Stomach smooth muscle (tissue), 2 donors: ENCODE data around the gene MYZAP.

Experiments used
- H3K27ac ChIP-seq: one replicate; pipeline ENCODE4 v1.7.0; 2013; ENCODE audit warnings: mild to moderate bottlenecking, low read length, inconsistent platforms
- H3K27me3 ChIP-seq, 2 donors: one replicate each; pipeline ENCODE4 v1.7.0; 2013; ENCODE audit warnings: low read length in 2 of 2; ENCODE audit not compliant: insufficient read depth in 2 of 2, control insufficient read depth in 1 of 2
- H3K36me3 ChIP-seq, 2 donors: one replicate each; pipeline ENCODE4 v1.7.0; 2013; ENCODE audit warnings: low read length in 2 of 2; ENCODE audit not compliant: control insufficient read depth in 2 of 2, insufficient read depth in 2 of 2
- H3K4me1 ChIP-seq: one replicate; pipeline ENCODE4 v1.7.0; 2013; ENCODE audit warnings: low read length; ENCODE audit not compliant: control insufficient read depth, insufficient read depth
- H3K4me3 ChIP-seq, 2 donors: one replicate each; pipeline ENCODE4 v1.7.0; 2013; ENCODE audit warnings: low read length in 2 of 2
- H3K9ac ChIP-seq, 2 donors: one replicate each; pipeline ENCODE4 v1.7.0; 2013; ENCODE audit warnings: low read length in 2 of 2, mild to moderate bottlenecking in 1 of 2
- H3K9me3 ChIP-seq, 2 donors: one replicate each; pipeline ENCODE4 v1.7.0; 2013; ENCODE audit warnings: low read length in 2 of 2; ENCODE audit not compliant: control insufficient read depth in 2 of 2
- donor health status: healthy.
- donor health status: Pancreatic carcinoma.

MYZAP gene

DNA sequence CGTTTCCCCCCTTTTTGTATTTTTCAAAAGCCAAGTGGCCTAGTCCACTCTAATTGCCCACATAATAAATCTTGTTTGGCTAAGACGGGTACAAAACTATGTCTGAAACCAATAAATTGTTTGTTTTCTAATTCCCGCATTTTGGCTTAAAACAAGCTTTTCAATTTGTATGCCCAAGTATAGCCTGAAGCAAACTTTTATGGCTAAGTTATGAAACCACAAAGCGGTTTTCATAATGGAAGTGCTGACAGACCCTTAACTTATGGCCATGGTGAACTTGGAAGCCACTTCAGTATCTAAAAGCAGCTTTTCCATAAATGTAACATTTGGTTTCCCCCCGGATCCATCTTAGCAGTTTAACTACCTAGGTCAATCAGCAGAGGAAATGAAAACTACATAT is 84.9 kb downstream of the MYZAP start:
- Histone ChIP-seq H3K27ac (no peak overlapping the region), H3K27me3 (no peaks in the 10 kb centered on the region), H3K9ac (no peak overlapping the region), H3K4me1 (no peaks in the 10 kb centered on the region), H3K36me3 (peaks cover 0 to 4% of the 10 kb centered on the region in 2 donors), H3K9me3 (no peaks in the 10 kb centered on the region), H3K4me3 (no peak overlapping the region)

DNA sequence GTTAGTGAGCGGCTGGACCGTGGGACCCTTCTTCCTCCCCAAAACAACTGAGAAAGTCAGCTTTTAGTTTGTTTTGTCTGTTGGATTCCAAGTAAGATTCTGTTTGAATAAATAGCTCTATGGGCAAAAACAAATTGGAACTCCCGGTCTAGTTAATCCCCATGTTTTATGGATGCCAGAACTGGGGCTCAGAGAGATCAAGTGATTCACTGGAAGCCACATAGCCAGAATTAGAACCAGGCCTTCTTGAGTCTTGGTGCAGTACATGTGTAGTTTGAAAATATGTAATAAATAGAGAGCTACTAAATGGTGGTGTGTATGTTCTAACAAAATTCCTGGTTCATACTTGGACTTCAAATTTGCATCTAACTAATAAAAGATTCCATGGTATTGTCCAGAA is 85.5 kb downstream of the MYZAP start:
- H3K4me1 ChIP-seq, result no peaks in the 10 kb centered on the region
- no peak overlapping the region for H3K4me3 ChIP-seq
- H3K27ac ChIP-seq, result no peak overlapping the region
- H3K36me3 ChIP-seq, result peaks cover 0 to 4% of the 10 kb centered on the region in 2 donors
- no peaks in the 10 kb centered on the region for H3K9me3 ChIP-seq
- H3K27me3 ChIP-seq, result no peaks in the 10 kb centered on the region
- no peak overlapping the region for H3K9ac ChIP-seq

DNA sequence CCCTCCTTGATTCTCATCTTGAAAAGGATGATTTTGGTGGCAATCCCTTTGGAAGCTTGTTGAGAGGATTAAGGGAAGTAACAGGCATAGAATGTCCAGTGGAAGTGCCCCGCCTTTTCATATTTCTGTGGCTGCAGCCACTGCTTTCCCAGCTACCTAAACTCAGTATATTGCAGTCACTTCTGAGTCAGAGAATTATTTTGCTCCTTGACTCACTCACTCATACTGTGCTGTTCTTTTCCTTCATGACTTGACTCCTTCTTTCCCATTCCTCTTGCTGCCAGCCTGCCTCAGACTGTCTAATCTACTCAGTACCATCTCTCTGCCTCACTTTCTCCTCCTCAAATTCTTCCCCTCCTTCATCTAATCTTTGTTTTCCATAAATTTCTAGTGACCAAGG is 88.3 kb downstream of the MYZAP start:
- H3K9ac ChIP-seq, result no peak overlapping the region
- H3K4me1 ChIP-seq, result peaks cover 15% of the 10 kb centered on the region
- H3K9me3 ChIP-seq, result no peaks in the 10 kb centered on the region
- H3K27ac ChIP-seq, result no peak overlapping the region
- H3K27me3 ChIP-seq, result no peaks in the 10 kb centered on the region
- H3K4me3 ChIP-seq, result no peak overlapping the region
- peaks cover 0 to 4% of the 10 kb centered on the region in 2 donors for H3K36me3 ChIP-seq

DNA sequence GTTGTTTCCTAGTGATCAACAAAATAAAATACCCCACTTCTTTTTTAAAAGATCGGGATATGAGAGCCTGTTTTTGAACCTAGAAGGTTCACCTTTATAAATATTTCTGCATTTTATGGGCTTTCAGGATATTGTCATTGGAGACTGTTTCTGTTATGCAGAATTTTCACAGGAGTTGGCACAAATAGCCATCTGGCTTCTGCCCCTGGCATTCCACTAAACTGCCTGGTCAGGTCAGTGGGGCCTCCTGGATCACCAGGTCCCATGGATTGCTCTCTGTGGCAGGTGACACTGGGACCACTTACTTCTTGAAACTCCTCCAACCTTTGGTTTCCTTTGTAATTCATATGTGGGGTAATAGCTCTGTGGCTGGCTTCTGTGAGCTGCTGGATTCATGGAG is 89.3 kb downstream of the MYZAP start:
- no peak overlapping the region for H3K4me3 ChIP-seq
- H3K27ac ChIP-seq, result no peak overlapping the region
- H3K9ac ChIP-seq, result no peak overlapping the region
- H3K4me1 ChIP-seq, result peaks cover 15% of the 10 kb centered on the region
- H3K9me3 ChIP-seq, result no peaks in the 10 kb centered on the region
- H3K27me3 ChIP-seq, result no peaks in the 10 kb centered on the region
- no peaks in the 10 kb centered on the region for H3K36me3 ChIP-seq

DNA sequence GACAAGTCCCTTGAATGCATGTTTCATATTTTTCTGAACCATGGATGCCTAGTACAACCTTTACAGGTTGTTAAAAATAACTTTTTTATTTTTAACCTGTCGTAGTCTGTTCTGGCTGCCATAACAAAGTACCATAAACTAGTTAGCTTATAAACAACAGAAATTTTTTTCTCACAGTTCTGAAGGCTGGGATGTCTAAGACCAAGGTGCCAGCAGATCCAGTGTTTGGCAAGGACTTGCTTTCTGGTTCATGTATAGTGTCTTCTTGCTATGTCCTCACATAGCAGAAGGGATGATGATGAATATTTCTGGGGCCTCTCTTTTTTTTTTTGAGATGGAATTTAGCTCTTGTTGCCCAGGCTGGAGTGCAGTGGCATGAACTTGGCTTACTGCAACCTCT is 91.8 kb downstream of the MYZAP start:
- Histone ChIP-seq H3K4me1 (peaks cover 15% of the 10 kb centered on the region), H3K4me3 (no peak overlapping the region), H3K27me3 (no peaks in the 10 kb centered on the region), H3K36me3 (no peaks in the 10 kb centered on the region), H3K9ac (no peak overlapping the region), H3K27ac (no peak overlapping the region), H3K9me3 (no peaks in the 10 kb centered on the region)

DNA sequence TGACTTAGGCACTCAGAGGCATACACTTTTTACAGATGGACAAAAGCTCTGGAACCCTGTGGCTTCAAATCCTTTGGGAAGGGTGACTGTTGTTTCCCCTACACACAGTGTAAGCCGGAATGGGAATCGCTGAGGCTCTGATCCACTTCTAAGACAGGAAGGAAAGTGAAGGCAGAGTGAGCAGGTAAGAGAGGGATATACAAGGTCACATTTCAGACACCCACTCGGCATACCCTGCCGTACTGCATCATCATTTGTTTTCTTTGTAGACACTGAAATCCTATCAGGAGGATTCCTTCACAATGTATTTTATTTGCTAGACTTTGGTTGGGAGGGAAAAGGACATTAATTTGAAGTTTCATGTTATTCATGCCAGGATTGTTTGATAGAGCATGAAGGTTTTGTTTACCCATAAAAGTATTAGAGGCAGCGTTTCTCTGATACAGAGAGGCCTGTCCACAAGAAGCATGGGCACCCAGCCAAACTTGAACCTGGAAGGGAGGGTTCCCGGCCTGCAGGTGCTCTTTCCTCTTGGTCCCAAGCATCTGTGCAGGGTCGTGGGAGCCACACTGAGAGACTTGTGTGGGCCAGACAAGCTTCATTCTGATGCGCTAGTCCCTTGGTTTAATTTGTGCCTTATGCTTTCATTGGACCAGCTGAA is 92.9 kb downstream of the MYZAP start:
- H3K27ac ChIP-seq, result peak overlapping the region; percentile 8
- H3K9me3 ChIP-seq, result no peaks in the 10 kb centered on the region
- H3K36me3 ChIP-seq, result no peaks in the 10 kb centered on the region
- H3K4me1 ChIP-seq, result peaks cover 15% of the 10 kb centered on the region
- no peaks in the 10 kb centered on the region for H3K27me3 ChIP-seq
- no peak overlapping the region for H3K9ac ChIP-seq
- H3K4me3 ChIP-seq, result no peak overlapping the region

DNA sequence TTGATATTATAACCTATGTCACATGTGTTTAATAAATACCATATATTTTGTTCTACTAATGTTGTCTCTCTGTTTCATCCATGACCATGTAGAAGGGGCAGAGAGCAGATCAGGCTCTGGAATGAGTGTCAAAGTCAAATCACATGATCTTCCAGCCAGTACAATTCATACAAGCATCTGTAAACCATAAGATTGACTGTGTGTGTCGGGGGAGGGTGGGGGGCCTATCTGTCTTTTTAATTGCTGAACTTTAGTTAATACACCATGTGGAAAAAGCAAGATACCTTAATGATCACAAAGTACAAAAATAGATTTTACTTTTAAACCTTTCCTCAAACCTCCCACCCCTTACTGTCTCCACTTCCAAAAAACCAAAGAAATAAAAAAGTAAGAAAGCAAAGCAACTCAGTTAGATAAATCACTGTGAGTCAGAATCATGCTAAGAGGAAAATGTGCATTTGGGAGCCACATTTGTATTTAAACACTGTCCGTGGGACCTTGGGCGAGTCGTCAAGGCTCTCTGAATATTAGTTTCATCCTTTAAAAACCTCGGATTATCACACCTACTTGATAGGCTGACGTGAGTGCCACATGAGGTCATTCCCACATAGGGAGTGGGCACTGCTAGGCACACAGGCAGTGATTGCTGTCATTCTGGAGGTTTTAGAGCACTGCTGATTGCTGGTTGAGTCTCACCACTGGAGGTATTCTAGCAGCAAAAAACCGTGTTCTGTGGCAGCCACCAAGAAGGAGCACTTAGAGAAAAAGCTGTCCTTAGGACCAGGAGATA is 93.8 kb downstream of the MYZAP start:
- H3K4me1 ChIP-seq, result peaks cover 15% of the 10 kb centered on the region
- H3K27me3 ChIP-seq, result no peaks in the 10 kb centered on the region
- H3K27ac ChIP-seq, result peak overlapping the region; percentile 41
- H3K36me3 ChIP-seq, result no peaks in the 10 kb centered on the region
- H3K9me3 ChIP-seq, result no peaks in the 10 kb centered on the region
- no peak overlapping the region for H3K9ac ChIP-seq
- H3K4me3 ChIP-seq, result peak overlapping the region in 1 of 2 donors; percentile 22

DNA sequence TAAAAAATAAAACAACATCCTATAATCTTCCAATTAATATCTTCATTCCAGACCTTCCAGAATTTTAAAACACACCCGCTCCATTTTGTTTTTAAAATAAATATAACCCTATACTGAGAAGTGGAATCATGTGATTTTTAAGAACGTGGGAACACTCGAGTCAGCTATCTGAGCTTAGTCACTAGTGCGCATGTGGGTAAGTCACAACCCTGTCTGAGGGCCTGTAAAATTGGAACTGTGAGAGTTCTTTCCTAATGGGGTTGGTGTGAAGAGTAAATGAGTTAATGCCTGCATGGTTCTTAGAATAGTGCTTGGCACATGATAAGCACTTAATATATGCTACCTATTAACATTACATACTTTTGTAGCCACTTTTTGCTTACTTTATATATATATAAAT is 95.0 kb downstream of the MYZAP start:
- Histone ChIP-seq H3K9ac (no peak overlapping the region), H3K27me3 (no peaks in the 10 kb centered on the region), H3K9me3 (no peaks in the 10 kb centered on the region), H3K36me3 (no peaks in the 10 kb centered on the region), H3K4me3 (no peak overlapping the region), H3K4me1 (peaks cover 15% of the 10 kb centered on the region), H3K27ac (no peak overlapping the region)

DNA sequence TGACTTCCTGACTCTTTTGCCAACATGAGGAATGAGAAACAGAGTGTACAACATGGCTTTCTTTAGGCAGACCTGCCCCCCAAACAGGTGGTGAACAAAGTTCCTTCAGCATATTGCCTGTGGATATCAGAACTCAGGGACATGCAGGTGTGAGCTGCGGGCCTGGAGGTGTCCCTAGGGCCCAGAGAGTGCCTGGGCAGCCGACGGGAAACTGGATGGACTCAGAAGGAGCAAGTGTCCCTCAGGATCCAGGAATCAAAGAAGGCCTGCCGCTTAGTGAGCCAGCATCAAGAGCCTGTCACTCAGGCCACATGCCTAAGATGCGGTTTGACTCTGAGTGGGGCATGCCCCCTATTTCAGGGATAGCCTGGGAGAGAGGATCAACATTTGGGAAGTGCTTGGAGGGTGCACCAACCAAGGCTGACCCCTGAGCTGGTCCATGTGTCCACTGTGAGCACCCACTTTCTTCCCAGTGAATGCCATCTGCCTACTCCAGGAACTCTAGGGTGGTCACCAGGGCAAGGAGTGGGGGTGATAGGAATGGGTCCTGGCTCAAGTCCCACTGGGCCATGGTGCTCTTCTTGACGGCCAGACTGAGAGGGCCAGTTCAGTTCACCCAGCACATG is 98.8 kb downstream of the MYZAP start:
- no peak overlapping the region for H3K4me3 ChIP-seq
- no peaks in the 10 kb centered on the region for H3K27me3 ChIP-seq
- H3K9ac ChIP-seq, result no peak overlapping the region
- H3K4me1 ChIP-seq, result no peaks in the 10 kb centered on the region
- H3K36me3 ChIP-seq, result no peaks in the 10 kb centered on the region
- H3K9me3 ChIP-seq, result no peaks in the 10 kb centered on the region
- no peak overlapping the region for H3K27ac ChIP-seq

DNA sequence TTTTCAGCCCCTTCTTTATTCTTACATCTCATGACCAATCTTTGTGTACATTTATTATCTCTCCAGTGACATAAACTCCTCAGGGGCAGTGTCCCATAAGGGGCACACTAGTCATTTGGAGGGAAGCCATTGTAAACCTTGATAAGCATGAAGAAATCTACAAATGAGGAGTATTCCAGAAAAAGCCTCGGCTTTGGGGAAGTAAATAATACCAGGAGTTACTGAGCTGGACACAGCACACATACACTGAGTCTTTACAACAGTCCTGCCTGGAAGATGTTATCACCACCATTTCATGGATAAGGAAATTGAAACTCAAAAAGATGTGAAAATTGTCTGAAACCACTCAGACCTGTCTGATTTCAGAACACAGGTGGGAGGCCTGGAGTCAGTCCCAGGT is 99.4 kb downstream of the MYZAP start:
- Histone ChIP-seq H3K36me3 (no peaks in the 10 kb centered on the region), H3K9me3 (no peaks in the 10 kb centered on the region), H3K27ac (no peak overlapping the region), H3K9ac (no peak overlapping the region), H3K4me1 (no peaks in the 10 kb centered on the region), H3K27me3 (no peaks in the 10 kb centered on the region), H3K4me3 (no peak overlapping the region)

DNA sequence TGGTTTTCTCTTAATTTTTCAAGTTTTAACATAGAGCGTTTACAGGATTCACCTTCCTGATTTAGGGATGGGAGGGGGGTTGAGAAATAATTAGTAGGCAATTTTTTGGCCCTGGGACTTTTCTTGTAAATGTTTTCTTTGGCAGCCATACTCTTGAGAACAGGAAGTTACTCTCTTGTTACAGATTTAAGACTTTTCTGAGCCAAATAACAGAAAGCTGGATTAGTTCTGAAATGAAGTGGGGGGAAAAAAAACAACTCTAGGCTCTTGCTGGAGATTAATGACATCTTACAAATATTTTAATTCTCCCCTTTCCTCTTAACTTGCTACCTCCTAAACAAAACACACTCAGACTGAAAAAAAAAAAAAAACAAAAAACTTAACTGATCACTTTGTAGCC is 101.0 kb downstream of the MYZAP start:
- no peaks in the 10 kb centered on the region for H3K36me3 ChIP-seq
- H3K4me1 ChIP-seq, result no peaks in the 10 kb centered on the region
- no peak overlapping the region for H3K27ac ChIP-seq
- H3K4me3 ChIP-seq, result no peak overlapping the region
- no peaks in the 10 kb centered on the region for H3K27me3 ChIP-seq
- no peaks in the 10 kb centered on the region for H3K9me3 ChIP-seq
- no peak overlapping the region for H3K9ac ChIP-seq
